GM18505 (cell line): ENCODE measurements around the gene LRRC10B.
"Not testable (repeated sequence)": the region's sequence is repeated elsewhere in the genome, so short reads cannot be mapped to it uniquely, and the experiment has no call there.

Experiments
- ATAC-seq: cut with Tn5 transposase; IDR thresholded peaks from one replicate; pipeline ENCODE4 v1.9.1; 2021; ENCODE audit not compliant: unreplicated experiment
- POLR2A ChIP-seq: IDR thresholded peaks from 4 replicates; pipeline ENCODE4 v1.6.1; 2011; ENCODE audit warnings: borderline replicate concordance; ENCODE audit not compliant: insufficient read depth, insufficient read length; ENCODE audit errors: extremely low read depth

LRRC10B gene

GRCh38 chr11:61507962-61508861, at the start of gene LRRC10B:
LRRC10B (plus strand) TSS chr11:61508749; CDS start chr11:61508999, 250 bp downstream.
- no peak for ATAC-seq
- TF ChIP-seq POLR2A = no peak

DNA sequence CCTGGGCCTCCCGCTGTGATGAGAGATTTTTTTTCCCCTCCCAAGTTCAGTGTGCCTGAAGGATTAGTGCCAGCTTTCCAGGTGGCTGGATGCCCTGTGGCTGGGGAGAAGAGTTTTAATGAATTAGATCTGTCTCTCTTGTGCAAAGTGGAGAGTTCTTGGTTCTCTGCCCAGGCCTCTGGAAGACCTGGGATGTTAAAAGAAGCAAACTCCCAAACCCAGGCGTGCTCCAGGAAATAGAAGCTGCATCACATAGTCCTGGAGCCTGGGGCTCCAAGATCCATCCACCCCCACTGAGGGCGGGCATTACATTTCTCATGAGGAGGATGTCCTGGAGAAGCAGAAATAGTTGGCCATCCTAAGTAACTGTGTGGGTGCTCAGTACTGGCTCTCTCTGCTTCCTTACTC, 48.1 kb upstream of the LRRC10B start:
- no peak for ATAC-seq
- no peak for TF ChIP-seq POLR2A

GRCh38 chr11:61460986-61461385, 47.6 kb upstream of the LRRC10B start:
- no peak for TF ChIP-seq POLR2A
- no peak for ATAC-seq

- not testable (repeated sequence) for ATAC-seq
These were observed 40.9 kb upstream of the LRRC10B start for GRCh38 chr11:61467602-61468001.

- TF ChIP-seq POLR2A = no peak
- ATAC-seq = no peak
These were observed 40.5 kb upstream of the LRRC10B start for GRCh38 chr11:61468002-61468401.

DNA sequence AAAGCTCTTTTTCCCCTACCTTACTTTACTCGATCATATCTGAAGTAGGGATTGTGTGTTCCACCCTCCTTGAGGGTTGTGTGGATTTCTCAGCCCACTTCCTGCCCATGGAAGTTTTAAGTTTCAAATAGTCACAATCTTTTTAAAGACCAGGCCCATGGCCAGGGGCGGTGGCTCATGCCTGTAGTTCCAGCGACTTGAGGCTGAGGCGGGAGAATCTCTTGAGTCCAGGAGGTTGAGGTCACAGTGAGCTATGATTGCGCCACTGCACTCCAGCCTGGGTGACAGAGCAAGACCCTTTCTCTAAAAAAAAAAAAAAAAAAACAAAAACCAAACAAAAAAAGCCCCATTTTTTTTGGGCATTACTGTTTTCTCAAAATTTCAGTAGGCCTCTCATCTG, 36.3 kb upstream of the LRRC10B start:
- no peak for TF ChIP-seq POLR2A
- ATAC-seq = no peak

GRCh38 chr11:61472868-61473267, 35.7 kb upstream of the LRRC10B start:
- no peak for TF ChIP-seq POLR2A
- ATAC-seq = no peak

- no peak for ATAC-seq
- TF ChIP-seq POLR2A = no peak
These were observed 35.1 kb upstream of the LRRC10B start for GRCh38 chr11:61473370-61474012.

- no peak for ATAC-seq
These were observed 34.4 kb upstream of the LRRC10B start for GRCh38 chr11:61474013-61474643.

DNA sequence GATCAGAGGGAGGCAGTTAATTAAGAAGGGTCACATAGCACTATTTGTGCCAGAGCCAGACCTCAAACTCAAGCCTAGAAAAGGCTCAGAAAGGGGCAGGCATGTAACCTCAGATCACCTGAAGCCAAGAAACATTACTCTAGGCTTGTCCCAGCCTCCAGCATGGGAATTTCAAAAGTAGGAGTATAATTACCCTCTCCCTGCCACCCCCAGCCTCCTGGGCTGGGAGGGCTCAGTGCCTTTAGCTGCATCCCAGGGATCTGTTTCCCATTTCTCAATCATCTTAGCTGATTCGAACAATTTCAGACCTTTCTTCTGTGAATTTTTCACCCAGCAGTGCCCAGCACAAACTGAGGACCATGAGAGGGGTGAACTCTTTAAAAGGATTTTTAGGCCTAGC, 33.1 kb upstream of the LRRC10B start:
- no peak for ATAC-seq

More at GRCh38 chr11:61474013-61474643, 34.4 kb upstream of the LRRC10B start:
- no peak for TF ChIP-seq POLR2A

DNA sequence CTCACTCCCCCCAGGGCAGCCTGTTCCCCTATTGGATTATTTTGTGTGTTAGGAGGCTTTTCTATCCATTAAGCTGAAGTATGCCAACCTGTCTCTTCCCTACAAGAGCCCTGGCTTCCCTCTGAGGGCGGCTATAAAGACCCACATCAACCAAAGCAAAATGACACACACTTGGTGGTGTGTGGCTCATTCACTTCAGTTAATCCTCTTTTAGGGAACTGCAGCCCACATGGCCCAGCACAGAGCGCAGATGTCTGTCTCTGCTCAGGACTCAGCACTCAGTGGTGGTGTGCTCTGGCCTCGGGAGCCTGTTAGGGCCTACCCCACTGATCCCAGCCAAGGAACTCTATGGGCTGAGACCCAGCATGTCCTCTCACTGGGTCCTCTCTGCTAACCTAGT, 32.2 kb upstream of the LRRC10B start:
- no peak for TF ChIP-seq POLR2A
- ATAC-seq = no peak

More for the DNA sequence above, 33.1 kb upstream of the LRRC10B start:
- TF ChIP-seq POLR2A = no peak

DNA sequence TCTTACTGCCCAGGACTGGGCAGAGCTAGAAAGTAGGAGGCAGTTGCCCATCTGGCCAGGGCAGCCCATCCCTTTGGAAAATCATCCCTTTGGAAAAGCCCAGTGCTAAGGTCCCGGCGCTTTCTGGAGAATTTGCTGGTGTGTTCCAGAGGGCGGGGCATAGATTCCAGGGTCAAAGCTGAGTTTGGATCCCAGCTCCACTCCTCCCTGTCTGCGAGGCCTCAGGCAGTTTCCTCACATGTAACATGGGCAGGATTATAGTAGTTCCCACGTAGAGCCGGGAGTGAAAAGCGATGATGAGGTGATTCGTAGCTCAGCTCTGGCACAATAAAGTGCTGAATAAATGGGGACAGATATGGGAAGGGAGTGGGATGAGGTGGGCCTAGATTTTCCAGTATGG, 31.4 kb upstream of the LRRC10B start:
- ATAC-seq = no peak
- no peak for TF ChIP-seq POLR2A

DNA sequence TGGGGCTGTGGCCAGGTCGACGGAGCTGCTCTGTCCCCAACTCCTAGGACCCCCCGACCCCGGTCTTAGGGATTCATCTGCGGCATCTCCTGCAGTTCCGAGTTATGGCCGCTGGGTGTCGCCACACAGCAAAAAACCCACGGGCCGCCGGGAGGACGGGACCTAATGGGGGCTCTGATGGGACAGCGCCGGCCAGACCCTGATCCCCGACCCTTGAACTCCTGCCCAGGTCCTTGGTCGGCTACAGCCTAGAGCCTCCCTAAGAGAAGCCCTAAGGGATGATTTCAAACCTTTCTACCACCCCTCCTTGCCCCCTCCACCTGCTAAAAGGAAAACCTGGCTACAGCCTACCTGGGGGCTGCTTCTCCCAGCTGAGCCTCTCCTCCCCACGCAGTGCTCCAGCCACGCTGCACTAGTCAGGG, 30.8 kb upstream of the LRRC10B start:
- no peak for ATAC-seq
- TF ChIP-seq POLR2A = no peak

- ATAC-seq = not testable (repeated sequence)
These were observed 29.0 kb upstream of the LRRC10B start for GRCh38 chr11:61479360-61480058.
